HG03039 (cell line): ENCODE data around the gene ST7.
A peak's percentile ranks its signal among the peaks of the same experiment; 100 is the strongest.

ENCODE experiments used
- ATAC-seq: cut with Tn5 transposase; IDR thresholded peaks from one replicate; pipeline ENCODE4 v1.9.1; 2021; ENCODE audit warnings: mild to moderate bottlenecking, moderate library complexity; ENCODE audit not compliant: unreplicated experiment

Gene ST7

DNA sequence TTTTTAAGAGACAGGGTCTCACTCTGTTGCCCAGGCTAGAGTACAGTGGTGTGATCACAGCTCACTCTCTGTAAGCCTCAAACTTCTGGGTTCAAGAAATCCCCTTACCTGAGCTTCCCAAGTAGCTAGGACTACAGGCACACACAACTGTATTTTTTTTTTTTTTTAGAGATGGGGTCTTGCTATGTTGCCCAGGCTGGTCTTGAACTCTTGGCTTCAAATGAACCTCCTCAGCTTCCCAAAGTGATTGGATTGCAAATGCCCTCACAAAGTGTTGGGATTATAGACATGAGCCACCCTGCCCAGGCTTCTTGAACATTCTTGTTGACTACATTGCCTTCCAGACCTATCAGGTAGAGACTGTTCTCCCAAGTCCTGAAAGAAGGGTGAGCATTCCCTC, 296.9 kb downstream of the ST7 start:
- no peak for ATAC-seq

DNA sequence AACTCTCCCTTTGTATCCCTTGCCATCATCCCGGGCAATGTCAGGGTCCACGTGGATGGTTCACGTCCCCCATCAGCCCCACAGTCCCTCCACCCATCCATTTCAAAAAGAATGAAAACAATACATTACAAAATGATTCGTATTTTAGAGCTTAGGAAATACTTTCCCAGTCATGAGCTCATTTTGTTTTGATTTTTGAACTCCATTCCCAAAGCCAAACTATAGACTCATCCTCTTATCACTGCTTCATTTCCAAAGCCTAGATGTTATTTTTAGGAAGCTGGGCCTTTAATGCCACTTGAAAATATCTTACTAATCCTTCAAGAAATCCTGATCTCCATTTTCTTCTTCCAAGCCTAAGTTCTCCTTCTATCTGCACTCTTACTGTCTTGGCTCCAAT, 297.5 kb downstream of the ST7 start:
- no peak for ATAC-seq

DNA sequence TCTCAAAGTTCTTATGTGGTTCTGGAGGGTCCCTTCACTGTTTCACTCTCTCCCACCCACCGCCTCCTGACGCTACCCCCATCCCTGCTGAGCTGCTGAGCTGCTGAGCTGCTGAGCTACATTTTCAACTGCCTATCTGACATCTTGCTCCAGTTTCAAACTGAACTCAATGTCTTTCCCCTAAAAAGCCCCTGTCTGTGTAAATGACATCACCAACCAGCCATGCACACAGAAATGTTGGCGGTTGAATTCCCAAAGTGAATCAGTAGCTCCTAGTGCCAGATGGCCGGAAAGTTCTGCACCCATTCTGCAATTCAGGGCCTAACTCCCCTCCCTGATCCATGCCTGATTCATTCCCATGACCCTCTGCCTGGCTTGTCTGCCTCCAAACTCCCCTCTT, 298.4 kb downstream of the ST7 start:
- peak; percentile 69 for ATAC-seq

DNA sequence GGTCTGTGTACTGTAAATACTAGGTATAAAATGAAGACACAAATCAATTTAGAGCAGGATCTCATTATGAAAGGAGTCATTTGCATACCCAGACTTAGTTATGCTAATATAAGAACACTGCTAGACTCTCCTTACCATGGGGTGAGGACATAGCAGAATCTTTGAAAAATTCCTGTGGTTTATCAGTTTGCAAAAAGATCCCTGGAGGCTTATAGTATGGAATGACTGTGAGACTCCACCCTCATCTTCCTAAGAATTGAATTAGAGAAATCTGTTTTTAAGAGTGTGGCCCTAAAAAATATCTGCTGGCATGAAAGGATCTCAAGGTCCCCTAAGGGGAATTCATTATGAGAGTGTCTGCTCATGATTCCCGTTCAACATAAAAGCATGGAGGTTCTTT, 306.3 kb downstream of the ST7 start:
- ATAC-seq, result no peak

- ATAC-seq, result no peak
These were observed 309.2 kb downstream of the ST7 start for GRCh38 chr7:117262546-117262945.

DNA sequence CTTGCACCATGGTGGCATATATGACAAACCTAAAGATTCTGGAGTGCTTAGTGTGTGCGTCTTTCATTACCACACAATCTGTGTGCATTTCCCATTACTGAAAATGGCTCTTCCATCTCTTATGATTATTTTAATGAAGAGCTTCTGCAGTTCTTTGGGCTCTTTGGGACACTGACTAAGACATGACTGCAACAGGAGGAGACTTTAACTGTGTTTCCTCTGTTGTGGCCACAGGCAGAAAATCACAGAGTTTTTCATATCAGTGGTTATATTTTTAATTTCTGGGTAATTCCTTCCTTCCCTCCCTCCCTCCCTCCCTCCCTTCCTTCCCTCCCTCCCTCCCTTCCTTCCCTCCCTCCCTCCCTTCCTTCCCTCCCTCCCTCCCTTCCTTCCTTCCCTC, 311.4 kb downstream of the ST7 start:
- no peak for ATAC-seq

GRCh38 chr7:117269417-117269816, 316.1 kb downstream of the ST7 start:
- ATAC-seq, result no peak

- no peak for ATAC-seq
These were observed 316.6 kb downstream of the ST7 start for GRCh38 chr7:117269886-117270285.

GRCh38 chr7:117270371-117270770, 317.1 kb downstream of the ST7 start:
- ATAC-seq, result no peak

- ATAC-seq, result no peak
These were observed 318.3 kb downstream of the ST7 start for GRCh38 chr7:117271566-117271965.

DNA sequence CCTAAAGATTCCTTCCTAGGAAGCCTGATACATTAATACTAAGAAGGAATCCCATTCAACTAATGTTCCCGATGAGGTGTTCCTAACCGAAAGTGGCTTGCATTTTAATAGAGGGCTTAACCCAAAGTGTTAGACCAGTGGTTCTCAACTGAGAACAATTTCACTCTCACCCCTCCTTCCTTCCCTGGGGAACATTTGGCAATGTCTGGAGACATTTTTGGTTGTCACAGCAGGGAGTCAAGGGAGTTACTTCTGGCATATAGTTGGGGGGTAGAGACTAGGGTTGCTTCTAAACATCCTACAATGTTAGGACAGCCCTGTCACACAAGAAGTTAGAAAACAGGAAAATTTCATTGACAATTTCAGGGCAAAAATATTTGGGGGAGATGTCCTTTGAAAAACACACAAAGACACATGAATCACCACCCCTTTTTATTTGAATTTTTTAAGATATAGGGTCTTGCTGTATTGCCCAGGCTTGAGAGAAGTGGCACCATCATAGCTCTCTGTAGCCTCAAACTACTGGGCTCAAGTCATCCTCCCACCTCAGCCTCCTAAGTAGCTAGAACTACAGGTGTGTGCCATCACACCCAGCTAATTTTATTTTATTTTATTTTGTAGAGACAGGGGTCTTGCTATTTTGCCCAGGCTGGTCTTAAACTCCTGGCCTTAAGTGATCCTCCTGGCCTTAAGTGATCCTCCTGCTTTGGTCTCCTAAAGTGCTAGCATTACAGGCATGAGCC, 318.9 kb downstream of the ST7 start:
- no peak for ATAC-seq

DNA sequence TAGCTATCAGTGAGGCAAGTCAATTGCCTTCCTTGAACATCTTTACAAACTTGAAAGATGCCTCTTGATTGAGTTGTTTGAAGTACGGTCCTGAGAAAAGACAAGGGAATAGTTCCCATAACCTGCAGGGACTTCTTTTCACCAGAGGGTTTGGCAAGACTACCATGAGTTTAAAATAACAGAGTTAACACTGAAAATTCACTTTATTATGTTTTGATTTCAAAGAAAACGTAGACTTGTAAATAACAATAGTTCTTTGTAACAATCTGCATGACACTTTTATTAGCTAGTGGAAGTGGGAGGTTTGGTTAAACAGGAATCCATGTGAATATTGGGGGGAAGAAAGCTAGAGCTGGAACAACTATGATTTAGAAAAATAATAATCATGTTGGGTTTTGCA, 320.0 kb downstream of the ST7 start:
- no peak for ATAC-seq

GRCh38 chr7:117273814-117274225, 320.5 kb downstream of the ST7 start:
- no peak for ATAC-seq

GRCh38 chr7:117274951-117275350, 321.6 kb downstream of the ST7 start:
- no peak for ATAC-seq

- ATAC-seq, result no peak
These were observed 324.3 kb downstream of the ST7 start for GRCh38 chr7:117277576-117277975.

- no peak for ATAC-seq
These were observed 324.7 kb downstream of the ST7 start for GRCh38 chr7:117278040-117278439.

DNA sequence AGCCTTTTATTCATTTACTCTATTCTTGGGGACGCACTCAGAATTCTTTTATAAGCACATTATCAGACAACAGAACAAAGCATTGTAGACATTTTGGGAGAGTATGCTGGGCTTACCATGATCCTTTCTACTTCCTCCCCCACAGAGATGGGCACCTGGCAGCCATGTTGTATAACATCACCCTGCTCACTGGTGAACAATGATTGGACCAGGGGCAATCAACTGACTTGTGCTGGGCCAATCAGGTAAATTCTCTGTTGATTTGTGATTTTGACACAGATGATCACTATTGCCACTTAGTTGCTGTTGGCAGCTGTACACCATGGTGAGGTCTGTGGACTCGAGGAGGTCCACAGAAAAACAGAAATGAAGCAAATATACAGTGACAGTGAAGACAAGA, 325.9 kb downstream of the ST7 start:
- no peak for ATAC-seq
